Measurements from ENCODE around the gene FPR2.
"Not testable (repeated sequence)": the region's sequence is repeated elsewhere in the genome, so short reads cannot be mapped to it uniquely, and the experiment has no call there.

FPR2 gene

GRCh38 chr19:51760697-51761356 lies at the start of gene FPR2:
Gene FPR2 (plus strand): TSS chr19:51761180. CDS start chr19:51768659, 7,479 bp downstream.
- no peak for DNase-seq

- DNase-seq = no peak
These were observed 49.3 kb upstream of the FPR2 start for GRCh38 chr19:51711702-51712101.

- peak; percentile 63 for DNase-seq
These were observed 48.4 kb upstream of the FPR2 start for GRCh38 chr19:51712461-51713081.

- DNase-seq = no peak
These were observed 47.4 kb upstream of the FPR2 start for GRCh38 chr19:51713319-51714285.

GRCh38 chr19:51714848-51715247 lies 46.1 kb upstream of the FPR2 start:
- DNase-seq = peak; percentile 44

- DNase-seq = no peak
These were observed 45.1 kb upstream of the FPR2 start for GRCh38 chr19:51715850-51716249.

- no peak for DNase-seq
These were observed 44.1 kb upstream of the FPR2 start for GRCh38 chr19:51716925-51717324.

- DNase-seq = no peak
These were observed 41.6 kb upstream of the FPR2 start for GRCh38 chr19:51719251-51719988.

- no peak for DNase-seq
These were observed 39.1 kb upstream of the FPR2 start for GRCh38 chr19:51721905-51722304.

- DNase-seq = no peak
These were observed 38.5 kb upstream of the FPR2 start for GRCh38 chr19:51722492-51722891.

- DNase-seq = no peak
These were observed 36.4 kb upstream of the FPR2 start for GRCh38 chr19:51724543-51724942.

GRCh38 chr19:51726049-51726448 lies 34.9 kb upstream of the FPR2 start:
- peak; percentile 23 for DNase-seq

- no peak for DNase-seq
These were observed 33.6 kb upstream of the FPR2 start for GRCh38 chr19:51727349-51727880.

- DNase-seq = no peak
These were observed 31.2 kb upstream of the FPR2 start for GRCh38 chr19:51729781-51730180.

GRCh38 chr19:51733742-51734522 lies 27.0 kb upstream of the FPR2 start:
- DNase-seq = no peak

- peak; percentile 84 for DNase-seq
These were observed 25.1 kb upstream of the FPR2 start for GRCh38 chr19:51735759-51736449.

GRCh38 chr19:51737389-51737788 lies 23.6 kb upstream of the FPR2 start:
- DNase-seq = no peak

- DNase-seq = no peak
These were observed 23.1 kb upstream of the FPR2 start for GRCh38 chr19:51737924-51738323.

- DNase-seq = not testable (repeated sequence)
These were observed 22.5 kb upstream of the FPR2 start for GRCh38 chr19:51738523-51738922.

- DNase-seq = peak; percentile 59
These were observed 21.3 kb upstream of the FPR2 start for GRCh38 chr19:51739466-51740213.
